K562 (cell line): ENCODE data around the gene DDAH2. TPM values are rescaled to one million over a fixed set of nuclear protein-coding genes. Genes with fewer than 3 reads are reported as not detected.
A peak's percentile ranks its signal among the peaks of the same experiment; 100 is the strongest.

Source experiments
- CAMTA2 ChIP-seq: fragments of 250-450 bp; sonication (Bioruptor Pico); conservative IDR thresholded peaks from 2 replicates; pipeline ENCODE4 v1.5.1; 2022
- CC2D1A ChIP-seq: fragments of 450-650 bp; IDR thresholded peaks from 2 replicates; pipeline ENCODE4 v1.6.1; 2017; ENCODE audit warnings: mild to moderate bottlenecking
- CEBPZ ChIP-seq: fragments of 150-350 bp; IDR thresholded peaks from 2 replicates; pipeline ENCODE4 v1.6.1; 2014; ENCODE audit warnings: low read depth, mild to moderate bottlenecking, low read length, borderline replicate concordance
- DACH1 ChIP-seq: fragments of 450-650 bp; IDR thresholded peaks from 2 replicates; pipeline ENCODE4 v1.6.1; 2018; ENCODE audit not compliant: partially characterized antibody
- HDAC3 ChIP-seq: fragments of 450-650 bp; IDR thresholded peaks from 2 replicates; pipeline ENCODE4 v1.6.1; 2018; ENCODE audit warnings: borderline replicate concordance, mild to moderate bottlenecking, moderate library complexity; ENCODE audit not compliant: partially characterized antibody
- HDGF ChIP-seq: fragments of 450-650 bp; IDR thresholded peaks from 2 replicates; pipeline ENCODE4 v1.6.1; 2016
- MAFF ChIP-seq: IDR thresholded peaks from 2 replicates; pipeline ENCODE4 v1.6.1; 2012; ENCODE audit warnings: low read length, improper control_type of control experiment
- MXD1 ChIP-seq: fragments of 250-450 bp; sonication (Bioruptor Pico); IDR thresholded peaks from 2 replicates; pipeline ENCODE4 v1.8.0; 2021; ENCODE audit warnings: borderline replicate concordance, mild to moderate bottlenecking, moderate library complexity; ENCODE audit not compliant: poor library complexity, severe bottlenecking
- NFRKB ChIP-seq: fragments of 450-650 bp; IDR thresholded peaks from 2 replicates; pipeline ENCODE4 v1.6.1; 2016; ENCODE audit warnings: low read depth
- PTBP1 ChIP-seq: fragments of 200-400 bp; formaldehyde crosslinking; IDR thresholded peaks from 2 replicates; pipeline ENCODE4 v1.6.1; 2017; ENCODE audit warnings: low read depth, low read length
- RAD51 ChIP-seq: fragments of 450-650 bp; IDR thresholded peaks from 2 replicates; pipeline ENCODE4 v1.7.1; 2016; ENCODE audit warnings: low read depth, mild to moderate bottlenecking, borderline replicate concordance
- RCOR1 ChIP-seq, 2 experiments: IDR thresholded peaks; 2 replicates each; pipeline ENCODE4 v1.6.1; 2012; ENCODE audit warnings: low read depth in 2 of 2, low read length in 2 of 2, borderline replicate concordance in 1 of 2, improper control_type of control experiment in 1 of 2
- SAFB ChIP-seq: fragments of 200-400 bp; formaldehyde crosslinking; IDR thresholded peaks from 2 replicates; pipeline ENCODE4 v1.6.1; 2017; ENCODE audit warnings: low read depth, low read length, borderline replicate concordance
- SMARCE1 ChIP-seq: fragments of 450-650 bp; IDR thresholded peaks from 2 replicates; pipeline ENCODE4 v1.7.1; 2016; ENCODE audit warnings: mild to moderate bottlenecking
- TAF7 ChIP-seq: fragments of 450-650 bp; IDR thresholded peaks from 2 replicates; pipeline ENCODE4 v1.6.1; 2016; ENCODE audit warnings: missing genetic modification characterization, missing compliant biosample characterization
- TCF7 ChIP-seq: sonication (generic); IDR thresholded peaks from 2 replicates; pipeline ENCODE4 v1.6.1; 2016; ENCODE audit warnings: antibody characterized with exemption, borderline replicate concordance
- THRB ChIP-seq: fragments of 450-650 bp; formaldehyde crosslinking; conservative IDR thresholded peaks from 2 replicates; pipeline ENCODE4 v1.4.0; 2022; ENCODE audit warnings: mild to moderate bottlenecking, missing genetic modification characterization
- UBTF ChIP-seq, 2 experiments: IDR thresholded peaks; 2 replicates each; pipeline ENCODE4 v1.6.1; 2012; ENCODE audit warnings: improper control_type of control experiment in 2 of 2, low read depth in 2 of 2, low read length in 2 of 2, borderline replicate concordance in 1 of 2
- YY1 ChIP-seq, 3 experiments: IDR thresholded peaks; 2 replicates each; pipeline ENCODE4 v1.6.1; 2011; ENCODE audit warnings: low read length in 2 of 3, mild to moderate bottlenecking in 2 of 3, moderate library complexity in 2 of 3, borderline replicate concordance in 1 of 3, control low read depth in 1 of 3, low read depth in 1 of 3; ENCODE audit not compliant: insufficient read depth in 3 of 3, insufficient replicate concordance in 2 of 3, control insufficient read depth in 1 of 3, insufficient read length in 1 of 3; ENCODE audit errors: extremely low read depth in 1 of 3
- ZNF239 ChIP-seq: fragments of 250-450 bp; sonication (Bioruptor Pico); IDR thresholded peaks from 2 replicates; pipeline ENCODE4 v1.4.0; 2020; ENCODE audit warnings: mild to moderate bottlenecking
- polyA plus RNA-seq, 8 experiments: library from polyadenylated mRNA; depleted of rRNA in 4 of 8; stranded (reverse) in 5 of 8; unstranded in 3 of 8; fragments of >200 nt; fragmentation: Nextera tagmentation in 2 of 8; fragmentation: Illumina TruSeq in 1 of 8; extraction: Ambion mirVana in 2 of 8; extraction: Trizol in 1 of 8; gene quantifications; 2 replicates each; pipeline versions ENCODE4 v1.2.1 to v1.2.3, GENCODE V29; 2011 to 2014; ENCODE audit warnings: inconsistent platforms in 1 of 8, missing spikeins in 1 of 8
- total RNA-seq, 7 experiments: library from RNA; depleted of rRNA in 6 of 7; stranded (reverse); fragments of >200 nt in 6 of 7; fragmentation: Illumina TruSeq in 2 of 7; extraction: Trizol in 2 of 7; gene quantifications; 2 replicates each; pipeline versions ENCODE4 v1.2.1 to v1.2.3, GENCODE V29; 2011 to 2021; ENCODE audit warnings: low replicate concordance in 1 of 7

Gene DDAH2
- total and polyA plus RNA-seq, 9 of the 15 experiments (the other 6 are each of a cell fraction or from before 2014, with no cell fraction given) = 1.8 to 45.4 (median 21.4) TPM

- TF ChIP-seq THRB (CRISPR knock-in tag) = no peak; the same call in 1 of the 2 replicates
- no peak for TF ChIP-seq MXD1 (CRISPR knock-in tag)
- no peak for TF ChIP-seq HDGF
- no peak for TF ChIP-seq TAF7 (tag)
- TF ChIP-seq PTBP1 = no peak
- TF ChIP-seq SMARCE1 = no peak
- TF ChIP-seq CEBPZ = no peak
- TF ChIP-seq YY1 (IDR thresholded peaks at IDR 0.05; ENCODE audit: borderline replicate concordance in 1 of 3, control insufficient read depth in 1 of 3, extremely low read depth in 1 of 3, insufficient read depth in 3 of 3, insufficient read length in 1 of 3, insufficient replicate concordance in 2 of 3, low read depth in 1 of 3, low read length in 2 of 3) = no peak
- TF ChIP-seq DACH1 = no peak
- TF ChIP-seq CAMTA2 (CRISPR knock-in tag) = peak; percentile 56; the same call in 1 of the 2 replicates
- no peak for TF ChIP-seq SAFB
- TF ChIP-seq ZNF239 = no peak
- peak; percentile 13; the same call in 1 of the 2 replicates for TF ChIP-seq CC2D1A
- no peak for TF ChIP-seq TCF7
- peak; percentile 84 to 94; a peak in 3 of 4 replicates for TF ChIP-seq UBTF (IDR thresholded peaks at IDR 0.05; ENCODE audit: borderline replicate concordance in 1 of 2, low read depth in 2 of 2, low read length in 2 of 2)
- TF ChIP-seq HDAC3 = no peak
- no peak for TF ChIP-seq NFRKB
- no peak for TF ChIP-seq RCOR1 (IDR thresholded peaks at IDR 0.05; ENCODE audit: borderline replicate concordance in 1 of 2, low read depth in 2 of 2, low read length in 2 of 2)
- no peak for TF ChIP-seq MAFF
- no peak for TF ChIP-seq RAD51
Observed at GRCh38 chr6:31740397-31741223, 11.5 kb upstream of the DDAH2 start (continued).
